RWPE1 (cell line): Measurements from ENCODE around the gene ZNF77.
"Not testable (repeated sequence)": the region's sequence is repeated elsewhere in the genome, so short reads cannot be mapped to it uniquely, and the experiment has no call there.

Source experiments
- CTCF ChIA-PET: fragments of 350-600 bp; sonication (Branson Sonifier 250); formaldehyde crosslinking; extraction: SDS; loops from one replicate; lab custom pipeline; 2021; lab: Yijun Ruan, JAX
- POLR2A ChIA-PET: fragments of 400-600 bp; formaldehyde crosslinking; extraction: SDS; loops from one replicate; lab custom pipeline; 2020; ENCODE audit warnings: antibody characterized with exemption; ENCODE audit not compliant: low non-redundant PET; lab: Yijun Ruan, JAX
- DNase-seq: peaks from one replicate; pipeline ENCODE4 v3.0.0; 2012; ENCODE audit warnings: low spot score
- H3K27ac ChIP-seq: fragments of 450-650 bp; 2 replicates; pipeline ENCODE4 v1.5.1; 2017
- CTCF ChIP-seq: fragments of 450-650 bp; conservative IDR thresholded peaks from 2 replicates; pipeline ENCODE4 v1.5.1; 2017; ENCODE audit warnings: low read depth, mild to moderate bottlenecking

The ZNF77 gene

GRCh38 chr19:2950286-2951124 lies 5.7 kb upstream of the ZNF77 start:
- peak; percentile 100 for DNase-seq
- peak overlapping the region; percentile 89 for H3K27ac ChIP-seq
- no peak for TF ChIP-seq CTCF
- ChIA-PET CTCF (interaction anchor here (0.5 to 2.6 kb wide), 10 partner anchors 49 to 322 kb away, joined by 3 to 10 read pairs (median 4); no protein-coding TSS in a partner anchor), POLR2A (interaction anchor here (0.5 to 0.8 kb wide), 6 partner anchors 50 to 515 kb away, joined by 3 to 6 read pairs (median 4); partner anchors contain the start of gene ZNF57)

GRCh38 chr19:2949939-2950285 lies 5.1 kb upstream of the ZNF77 start:
- H3K27ac ChIP-seq, result peak overlapping the region; percentile 89
- peak; percentile 25 for DNase-seq
- ChIA-PET POLR2A (interaction anchor here (0.7 kb wide), 1 partner anchor 180 kb away, joined by 3 read pairs; no protein-coding TSS in a partner anchor), CTCF (interaction anchor here (2.6 kb wide), 1 partner anchor 63 kb away, joined by 10 read pairs; no protein-coding TSS in a partner anchor)
- no peak for TF ChIP-seq CTCF

- POLR2A ChIA-PET, result no interaction called here
- H3K27ac ChIP-seq, result peak overlapping the region; percentile 80
- CTCF ChIA-PET, result interaction anchor here (0.6 kb wide), 1 partner anchor 59 kb away, joined by 3 read pairs; no protein-coding TSS in a partner anchor
- no peak for DNase-seq
- TF ChIP-seq CTCF, result no peak
Measured at GRCh38 chr19:2945575-2946184, 909 bp upstream of the ZNF77 start.

DNA sequence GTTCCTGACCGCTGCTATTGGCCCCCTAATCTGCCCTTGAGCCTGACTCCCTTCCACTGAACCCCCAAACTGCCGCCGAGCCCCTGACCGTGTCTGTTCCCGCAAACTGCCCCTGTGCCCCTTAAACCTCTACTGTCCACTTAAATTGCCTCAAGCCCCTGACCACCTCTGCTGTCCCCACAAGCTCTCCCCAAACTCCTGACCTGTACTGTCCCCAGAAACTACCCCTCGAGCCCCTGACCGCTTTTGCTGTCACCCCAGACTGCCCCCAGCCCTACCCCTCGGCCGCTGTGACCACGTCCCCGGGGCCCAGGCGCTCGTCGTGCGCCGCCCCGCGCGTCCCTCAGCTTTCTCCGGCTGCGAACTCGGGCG lies 382 bp downstream of the ZNF77 start:
- no peak for DNase-seq
- TF ChIP-seq CTCF, result no peak
- H3K27ac ChIP-seq, result peak overlapping the region; percentile 80
- ChIA-PET CTCF (interaction anchor here (0.6 kb wide), 1 partner anchor 296 kb away, joined by 7 read pairs; no protein-coding TSS in a partner anchor), POLR2A (interaction anchor here (0.7 kb wide), 1 partner anchor 43 kb away, joined by 3 read pairs; the partner anchor contains the start of gene ZNF57)

- peak overlapping the region; percentile 17 for H3K27ac ChIP-seq
- CTCF ChIA-PET, result no interaction called here
- no peak for DNase-seq
Measured at GRCh38 chr19:2942928-2943640, 1.7 kb downstream of the ZNF77 start.

GRCh38 chr19:2935863-2936262 lies 8.9 kb downstream of the ZNF77 start:
- H3K27ac ChIP-seq, CTCF ChIA-PET, POLR2A ChIA-PET, DNase-seq: not testable (repeated sequence)

More at GRCh38 chr19:2942928-2943640, 1.7 kb downstream of the ZNF77 start:
- POLR2A ChIA-PET, result no interaction called here
- TF ChIP-seq CTCF, result no peak
